Left renal pelvis (tissue), 4 donors: ENCODE measurements around the gene SMC1B. TPM values are rescaled to one million over a fixed set of nuclear protein-coding genes. Genes with fewer than 3 reads are reported as not detected.
"Not testable (repeated sequence)": the region's sequence is repeated elsewhere in the genome, so short reads cannot be mapped to it uniquely, and the experiment has no call there.

Experiments used
- DNase-seq, 4 donors: peaks; one replicate each; pipeline ENCODE4 v3.0.0-alpha.2; 2013; ENCODE audit warnings: low read depth in 4 of 4, low spot score in 3 of 4
- polyA plus RNA-seq, 4 donors: library from polyadenylated mRNA; unstranded; fragments of 120-200 nt; gene quantifications; one replicate each; pipeline ENCODE4 v1.2.1, GENCODE V29; 2013; ENCODE audit not compliant: insufficient read length in 4 of 4

Gene SMC1B
- polyA plus RNA-seq, 4 donors: 0.14 to 0.53 (median 0.19) TPM

DNA sequence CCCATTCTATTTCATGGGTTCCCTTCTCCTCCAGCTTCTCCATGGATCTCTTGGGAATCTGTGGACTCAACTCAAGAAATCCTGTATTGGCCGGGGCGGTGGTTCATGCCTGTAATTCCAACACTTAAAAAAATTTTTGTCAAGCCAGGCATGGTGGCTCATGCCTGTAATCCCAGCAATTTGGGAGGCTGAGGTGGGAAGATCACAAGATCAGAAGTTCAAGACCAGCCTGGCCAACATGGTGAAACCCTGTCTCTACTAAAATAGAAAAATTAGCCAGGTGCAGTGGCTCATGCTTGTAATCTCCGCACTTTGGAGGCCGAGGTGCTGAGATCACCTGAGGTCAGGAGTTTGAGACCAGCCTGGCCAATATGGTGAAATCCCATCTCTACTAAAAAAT is 34.2 kb upstream of the SMC1B start:
- not testable (repeated sequence) for DNase-seq

DNA sequence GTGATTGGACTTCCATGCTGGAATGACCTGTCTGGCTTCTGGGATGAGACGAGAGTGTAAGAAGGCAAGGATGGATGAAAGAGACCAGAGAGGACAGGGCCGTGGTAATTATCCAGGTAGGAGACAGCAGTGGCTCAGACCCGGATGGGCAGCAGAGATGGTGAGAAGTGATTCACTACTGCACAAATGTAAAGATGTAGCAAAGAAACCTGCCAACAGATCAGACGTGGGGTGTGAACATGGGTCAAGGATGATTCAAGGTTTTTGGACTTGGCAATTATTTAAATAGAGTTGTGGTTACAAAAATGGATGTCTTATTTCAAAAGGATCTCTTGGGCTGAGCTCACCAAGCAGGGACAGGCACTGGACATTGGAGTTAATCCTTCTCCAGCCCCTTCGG is 32.8 kb upstream of the SMC1B start:
- DNase-seq: no peak

DNA sequence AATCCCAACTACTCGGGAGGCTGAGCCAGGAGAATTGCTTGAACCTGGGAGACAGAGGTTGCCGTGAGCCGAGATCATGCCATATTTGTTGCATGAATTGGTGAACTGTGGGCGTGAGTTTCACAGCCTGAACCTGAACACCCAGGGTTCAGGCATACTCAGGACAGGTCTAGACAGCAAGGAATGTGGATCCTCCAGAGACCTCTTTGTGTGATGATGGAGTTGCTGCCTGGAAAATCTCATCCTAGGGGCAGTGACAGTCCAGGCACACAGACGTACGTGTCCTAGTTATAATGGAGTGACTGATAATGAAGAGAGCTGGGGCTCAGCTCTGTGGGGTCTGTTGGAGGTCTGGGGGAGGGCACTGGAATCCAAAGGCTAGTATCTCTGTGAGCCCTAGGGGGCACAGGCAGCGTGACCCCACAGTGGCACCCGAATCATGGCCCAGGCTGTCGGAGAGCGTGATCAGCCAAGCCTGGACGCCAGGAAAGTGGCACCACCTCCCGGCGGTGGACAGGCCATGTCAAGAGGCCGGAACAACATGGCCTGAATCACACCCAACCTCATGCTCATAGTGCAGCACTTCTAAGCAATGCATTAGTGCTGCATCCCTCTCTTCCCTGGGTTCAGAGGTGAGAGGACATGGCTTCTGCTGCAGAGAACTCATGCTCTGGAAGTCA is 31.8 kb upstream of the SMC1B start:
- DNase-seq: no peak

DNA sequence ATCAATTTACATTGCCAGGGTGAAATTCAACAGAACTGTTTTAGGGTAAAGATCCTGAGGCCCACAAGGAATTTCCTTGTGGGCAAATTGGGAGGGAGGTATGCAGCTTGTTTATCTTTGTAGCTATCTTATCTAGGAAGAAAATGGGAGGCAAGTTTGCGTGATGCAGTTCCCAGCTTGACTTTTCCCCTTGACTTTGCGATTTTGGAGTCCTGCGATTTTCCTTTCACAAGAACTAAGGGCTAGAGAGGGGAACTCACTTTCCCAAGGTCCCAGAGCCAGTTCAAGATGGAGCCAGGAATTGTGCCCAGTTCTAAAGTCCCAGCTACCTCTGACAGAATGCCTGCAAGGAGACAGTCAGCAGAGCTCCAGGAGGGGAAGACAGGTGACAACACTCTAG is 30.8 kb upstream of the SMC1B start:
- DNase-seq: no peak

DNA sequence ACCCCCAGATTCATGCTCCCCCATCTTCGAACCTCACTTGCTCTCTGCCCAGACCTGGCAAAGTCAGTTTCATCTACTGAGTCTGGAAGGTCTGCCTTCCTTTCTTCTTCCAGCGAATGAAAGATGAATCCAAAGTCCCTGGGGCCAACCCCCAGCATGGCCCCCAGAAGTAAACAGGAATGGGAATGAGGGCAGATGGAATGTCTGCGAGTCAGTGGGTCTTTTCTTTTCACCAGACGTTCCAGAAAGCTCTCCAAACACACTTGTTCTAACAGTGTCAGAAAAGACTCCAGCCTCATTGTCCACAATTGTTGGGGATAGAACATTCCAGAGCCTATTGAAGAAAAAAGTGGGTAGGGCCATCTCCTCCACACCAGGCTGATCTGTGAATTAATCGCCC is 28.7 kb upstream of the SMC1B start:
- DNase-seq: no peak

DNA sequence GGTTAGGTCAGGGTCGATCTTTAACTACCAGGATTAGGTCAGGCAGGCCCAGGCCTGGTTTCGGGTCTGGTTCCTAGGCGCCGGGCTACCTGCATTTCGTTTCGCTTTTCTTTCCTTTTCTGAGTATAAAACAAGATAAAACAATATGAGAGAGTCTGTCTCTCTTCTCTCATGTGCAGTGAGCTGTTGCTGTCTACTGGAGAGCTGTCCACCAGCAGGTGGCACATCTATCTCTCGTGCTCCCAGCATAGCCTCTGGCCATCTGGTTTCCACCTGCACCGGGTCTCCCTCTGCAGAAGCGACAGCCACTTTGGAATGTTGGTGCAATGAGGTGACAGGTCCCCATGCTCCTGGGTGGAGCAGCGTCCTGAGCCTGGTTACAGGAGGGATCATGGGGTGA is 27.7 kb upstream of the SMC1B start:
- DNase-seq: peak in 2 of 4 donors; percentile 35 to 39

DNA sequence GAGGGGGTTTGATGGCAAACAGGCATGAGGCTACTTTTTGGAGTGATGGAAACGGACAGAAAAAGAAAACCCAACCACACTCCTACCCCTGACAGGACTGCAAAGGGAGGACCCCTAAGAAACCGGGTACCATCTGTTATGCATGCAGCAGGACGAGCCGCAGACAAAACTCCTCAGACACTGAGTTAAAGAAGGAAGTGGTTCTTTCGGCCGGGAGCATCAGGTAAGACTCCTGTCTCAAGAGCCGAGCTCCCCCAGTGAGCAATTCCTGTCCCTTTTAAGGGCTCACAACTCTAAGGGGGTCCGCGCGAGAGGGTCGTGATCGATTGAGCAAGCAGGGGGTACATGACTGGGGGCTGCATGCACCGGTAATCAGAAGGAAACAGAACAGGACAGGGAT is 27.3 kb upstream of the SMC1B start:
- not testable (repeated sequence) for DNase-seq

DNA sequence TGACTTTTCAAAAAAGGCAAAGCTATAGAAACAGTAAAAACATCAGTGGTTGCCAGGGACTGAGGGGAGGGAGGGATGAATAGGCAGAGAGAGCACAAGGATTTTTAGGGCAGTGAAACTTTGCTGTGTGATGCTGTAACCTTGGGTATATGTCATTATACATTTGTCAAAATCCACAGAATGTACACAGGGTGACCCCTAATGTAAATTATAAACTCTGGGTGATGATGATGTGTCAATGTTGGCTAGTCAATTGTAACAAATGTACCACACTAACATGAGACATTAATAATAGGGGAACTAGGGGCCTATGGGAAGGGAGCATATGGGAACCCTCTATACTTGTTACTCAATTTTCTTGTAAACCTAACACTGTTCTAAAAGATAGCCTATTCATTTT is 24.9 kb upstream of the SMC1B start:
- DNase-seq: no peak

DNA sequence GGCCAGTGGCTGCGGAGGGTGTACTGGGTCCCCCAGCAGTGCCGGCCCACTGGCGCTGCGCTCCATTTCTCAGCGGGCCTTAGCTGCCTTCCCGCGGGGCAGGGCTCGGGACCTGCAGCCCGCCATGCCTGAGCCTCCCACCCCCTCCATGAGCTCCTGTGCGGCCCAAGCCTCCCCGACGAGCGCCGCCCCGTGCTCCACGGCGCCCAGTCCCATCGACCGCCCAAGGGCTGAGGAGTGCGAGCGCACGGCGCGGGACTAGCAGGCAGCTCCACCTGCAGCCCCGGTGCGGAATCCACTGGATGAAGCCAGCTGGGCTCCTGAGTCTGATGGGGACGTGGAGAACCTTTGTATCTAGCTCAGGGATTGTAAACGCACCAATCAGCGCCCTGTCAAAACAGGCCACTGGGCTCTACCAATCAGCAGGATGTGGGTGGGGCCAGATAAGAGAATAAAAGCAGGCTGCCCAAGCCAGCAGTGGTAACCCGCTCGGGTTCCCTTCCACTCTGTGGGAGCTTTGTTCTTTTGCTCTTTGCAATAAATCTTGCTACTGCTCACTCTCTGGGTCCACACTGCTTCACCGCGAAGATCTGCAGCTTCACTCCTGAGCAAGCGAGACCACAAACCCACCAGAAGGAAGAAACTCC is 23.6 kb upstream of the SMC1B start:
- not testable (repeated sequence) for DNase-seq

DNA sequence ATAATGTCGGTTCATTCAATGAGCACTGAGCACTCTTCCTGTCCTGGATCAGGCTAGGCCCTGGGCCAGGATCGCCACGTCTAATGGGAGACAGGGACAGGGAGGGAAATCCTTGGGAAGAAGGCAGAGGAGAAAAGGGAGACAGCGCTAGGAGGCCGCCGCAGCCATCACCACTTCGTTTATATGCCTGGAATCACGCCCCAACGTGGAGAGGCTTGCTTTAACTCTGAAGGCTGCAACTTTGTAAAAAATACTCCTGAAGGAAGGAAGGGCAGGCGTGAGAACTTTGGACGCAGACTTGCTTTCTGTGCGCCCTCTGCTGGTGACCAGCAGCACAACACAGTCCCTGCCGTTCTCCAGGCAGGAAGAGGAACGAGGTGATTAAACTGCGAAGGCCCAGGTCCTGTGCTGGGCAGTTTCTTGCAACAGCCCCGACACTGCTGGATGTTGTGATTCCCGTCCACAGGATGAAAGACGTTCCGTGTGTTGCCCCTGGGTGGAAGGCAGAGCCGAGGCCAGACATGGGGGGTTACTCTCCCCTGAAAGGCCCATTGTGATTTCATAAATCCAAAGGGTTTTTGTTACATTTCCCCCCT is 22.2 kb upstream of the SMC1B start:
- DNase-seq: peak; percentile 77 to 84 (median 81)

DNA sequence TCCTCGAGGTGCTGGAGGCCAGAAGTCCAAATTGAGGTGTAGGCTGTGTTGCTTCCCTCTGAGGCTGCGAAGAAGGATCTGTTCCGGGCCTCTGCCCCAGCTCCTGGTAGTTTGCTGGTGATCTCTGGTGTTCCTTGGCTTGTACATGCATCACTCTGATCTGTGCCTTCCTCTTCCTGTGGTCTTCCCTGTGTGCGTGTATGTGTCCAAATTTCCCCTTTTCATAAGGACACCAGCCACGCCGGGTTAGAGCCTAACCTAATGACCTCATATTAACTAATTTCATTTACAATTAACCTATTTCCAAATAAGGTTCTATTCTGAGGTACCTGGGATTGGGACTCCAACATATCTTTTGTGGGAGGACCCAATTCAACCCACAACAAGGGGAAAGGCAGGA is 21.6 kb upstream of the SMC1B start:
- DNase-seq: no peak

DNA sequence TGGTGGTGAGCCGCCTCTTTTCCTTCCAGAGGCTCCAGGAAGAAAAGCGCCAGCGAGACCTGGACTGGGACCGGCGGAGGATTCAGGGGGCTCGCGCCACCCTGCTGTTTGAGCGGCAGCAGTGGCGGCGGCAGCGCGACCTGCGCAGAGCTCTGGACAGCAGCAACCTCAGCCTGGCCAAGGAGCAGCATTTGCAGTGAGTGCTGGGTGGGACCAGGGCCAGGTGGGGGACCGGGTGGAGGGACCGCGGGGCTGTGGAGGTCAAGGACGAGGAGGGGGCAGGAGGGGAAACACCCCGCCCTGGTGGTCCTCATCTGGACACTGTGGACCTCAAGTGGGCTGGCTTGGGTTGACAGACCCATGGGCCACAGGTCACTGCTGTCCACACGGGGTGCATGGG is 17.5 kb upstream of the SMC1B start:
- no peak for DNase-seq

DNA sequence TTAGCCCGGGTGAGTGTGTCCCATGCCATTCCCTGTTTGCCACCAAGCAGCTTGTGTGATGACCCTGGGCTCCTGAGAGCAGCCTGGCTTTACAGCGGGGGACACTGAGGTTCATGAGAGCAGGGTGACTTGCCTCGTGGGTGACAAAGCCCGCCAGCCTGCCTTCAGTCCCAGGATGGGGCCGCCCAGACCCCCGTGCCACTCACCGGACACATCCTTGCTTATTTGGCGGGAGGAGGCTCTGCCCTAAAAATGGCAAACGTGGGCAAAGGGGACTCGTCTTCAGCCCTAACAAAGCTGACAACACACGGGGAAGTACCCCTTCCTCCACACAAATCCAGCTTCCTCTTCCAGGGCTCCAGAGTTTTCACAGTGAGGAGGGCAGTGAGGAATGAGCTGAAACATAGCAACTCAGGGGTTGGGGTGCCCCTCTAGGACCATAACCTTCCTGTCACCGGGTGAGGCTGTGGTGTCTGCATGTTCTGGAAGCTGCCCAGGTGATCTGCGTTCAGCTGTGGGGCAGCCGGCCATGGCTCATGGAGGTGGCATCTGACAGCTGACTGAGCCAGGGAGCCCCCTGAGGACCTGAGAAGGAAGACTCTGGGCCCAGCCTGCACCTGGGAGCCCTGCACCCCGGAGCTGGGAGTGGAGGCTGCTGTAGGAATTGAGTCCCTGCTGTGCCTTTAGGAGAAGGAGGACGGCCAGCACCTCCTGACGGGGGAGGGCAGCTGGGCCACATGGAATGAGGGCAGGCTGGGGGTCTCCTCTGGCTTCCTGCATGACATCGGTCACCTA is 16.8 kb upstream of the SMC1B start:
- no peak for DNase-seq

DNA sequence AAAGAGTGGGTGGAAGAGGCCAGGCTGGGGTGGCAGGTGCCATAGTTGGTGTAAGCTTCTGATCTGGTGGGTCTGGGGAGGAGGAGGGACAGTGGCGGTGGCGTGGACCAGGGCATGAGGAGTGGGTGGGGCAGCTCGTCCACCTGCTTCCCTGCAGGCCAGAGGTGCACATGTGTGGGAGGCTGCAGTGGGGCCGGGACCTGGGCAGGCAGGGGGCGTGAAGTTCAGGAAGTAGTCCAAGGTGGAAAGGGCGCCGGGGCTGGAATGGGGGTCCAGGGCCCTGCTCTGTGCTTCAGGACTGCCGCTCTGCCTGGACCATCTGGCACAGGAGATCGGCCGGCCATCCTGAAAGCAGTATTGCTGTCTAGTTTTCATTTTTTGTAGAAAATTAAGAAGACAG is 16.0 kb upstream of the SMC1B start:
- DNase-seq: no peak

DNA sequence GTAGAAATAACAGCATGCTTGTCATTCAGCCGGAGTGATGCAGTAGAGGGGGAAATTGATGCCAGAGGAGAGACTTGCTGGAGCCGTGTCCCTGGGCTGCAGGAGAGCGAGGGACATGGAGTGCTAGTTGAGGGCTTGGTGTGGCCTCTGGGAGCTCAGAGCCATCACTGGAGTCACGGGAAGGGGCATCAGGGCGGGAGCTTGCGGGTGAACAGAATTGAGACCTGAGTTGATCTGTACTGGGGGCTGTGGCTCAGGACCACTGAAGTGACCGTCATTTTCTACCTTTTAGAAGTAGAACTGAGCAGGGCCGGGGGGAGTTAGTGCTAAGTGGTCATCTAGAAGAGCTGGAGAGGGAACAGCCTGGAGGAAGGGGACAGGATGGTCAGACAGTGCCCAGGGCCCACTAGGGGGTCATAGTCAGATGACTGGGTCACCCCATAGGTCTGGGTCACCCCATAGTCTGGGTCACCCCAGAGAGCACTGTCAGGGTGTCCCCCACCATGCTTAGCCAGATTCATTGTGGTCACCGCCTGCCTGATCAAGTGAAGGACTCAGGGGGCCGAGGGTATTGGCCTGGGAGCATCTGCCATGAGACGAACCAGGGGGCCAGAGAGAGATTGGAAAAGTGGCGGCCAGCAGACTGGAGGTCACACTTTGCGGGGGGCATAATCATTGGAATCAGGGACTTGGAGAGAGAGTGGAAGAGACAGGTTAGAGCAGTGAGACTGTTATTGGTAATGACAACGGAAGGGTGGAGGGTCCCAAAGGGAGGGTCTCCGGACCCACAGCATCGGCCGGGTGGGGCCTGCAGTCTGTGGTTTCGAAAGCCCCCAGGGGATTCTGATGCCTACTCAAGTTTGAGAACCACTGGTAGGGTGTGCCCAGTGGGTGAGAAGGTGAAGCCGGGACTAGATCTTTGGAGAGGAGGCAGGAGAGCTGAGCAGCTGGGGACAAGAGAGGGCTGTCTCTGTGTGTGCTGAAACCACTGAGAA is 15.3 kb upstream of the SMC1B start:
- no peak for DNase-seq

DNA sequence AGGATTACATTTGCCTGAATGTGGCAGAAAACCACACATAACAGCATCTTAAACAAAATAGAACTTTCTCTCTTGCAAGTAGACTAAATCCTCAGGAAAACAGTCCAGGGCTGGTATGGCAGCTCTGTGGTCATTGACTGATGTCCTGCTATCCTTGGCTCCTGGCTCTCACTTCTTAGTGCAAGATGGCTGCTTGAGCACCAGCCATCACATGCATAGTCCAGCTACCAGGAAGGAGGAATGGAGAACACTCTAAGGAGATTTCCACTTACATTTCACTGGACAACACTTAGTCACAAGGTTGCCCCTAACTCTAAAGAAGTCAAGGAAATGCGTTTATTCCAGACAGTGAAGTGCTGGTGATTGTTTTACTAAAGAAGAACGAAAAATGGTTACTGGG is 13.7 kb upstream of the SMC1B start:
- DNase-seq: no peak

DNA sequence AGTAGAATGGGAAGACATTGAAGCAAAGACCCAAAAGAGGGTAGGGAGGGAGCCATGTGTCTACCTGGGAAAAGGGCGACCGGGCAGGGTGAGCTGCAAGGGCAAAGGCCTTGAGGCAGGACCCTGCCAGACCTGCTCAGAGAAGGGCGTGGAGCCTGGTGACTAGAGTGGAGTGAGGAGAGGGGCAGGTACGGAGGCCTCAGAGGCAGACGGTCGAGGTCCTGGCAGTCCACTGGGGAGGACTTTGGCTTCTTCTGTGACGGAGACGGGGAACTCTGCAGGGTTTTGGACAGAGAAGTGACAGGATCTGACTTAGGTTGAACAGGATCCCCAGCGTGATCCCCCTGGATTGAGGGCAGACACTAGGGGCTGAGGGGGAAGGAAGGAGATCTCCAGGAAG is 13.0 kb upstream of the SMC1B start:
- DNase-seq: no peak

DNA sequence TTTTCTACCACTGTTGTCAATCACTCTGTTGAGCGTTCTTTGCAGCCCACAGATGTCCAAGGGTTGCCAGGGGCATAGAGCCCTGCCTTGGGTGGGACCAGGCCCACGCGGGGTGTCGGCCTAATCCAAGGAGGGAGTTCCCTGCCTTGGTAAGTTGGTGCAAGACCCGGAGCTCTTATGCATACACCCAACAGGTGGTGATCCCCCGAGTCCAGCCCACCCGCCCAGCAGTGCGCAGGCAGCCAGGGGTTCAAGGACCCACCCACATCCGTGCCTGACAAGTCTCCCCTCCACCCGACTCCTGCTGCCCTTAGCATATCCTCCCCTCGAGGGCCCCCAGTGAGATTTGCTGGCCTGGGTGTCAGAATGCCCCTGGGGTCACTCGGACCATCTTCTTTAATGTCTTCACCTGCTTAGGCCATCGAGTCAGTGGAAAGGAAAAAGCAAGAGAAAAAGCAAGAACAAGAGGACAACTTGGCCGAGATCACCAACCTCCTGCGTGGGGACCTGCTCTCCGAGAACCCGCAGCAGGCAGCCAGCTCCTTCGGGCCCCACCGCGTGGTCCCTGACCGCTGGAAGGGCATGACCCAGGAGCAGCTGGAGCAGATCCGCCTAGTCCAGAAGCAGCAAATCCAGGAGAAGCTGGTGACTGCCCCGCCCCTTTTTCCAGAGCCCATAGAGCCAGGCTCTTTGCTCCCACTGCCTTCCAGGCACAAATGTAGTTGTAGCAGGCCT is 12.3 kb upstream of the SMC1B start:
- DNase-seq: no peak

DNA sequence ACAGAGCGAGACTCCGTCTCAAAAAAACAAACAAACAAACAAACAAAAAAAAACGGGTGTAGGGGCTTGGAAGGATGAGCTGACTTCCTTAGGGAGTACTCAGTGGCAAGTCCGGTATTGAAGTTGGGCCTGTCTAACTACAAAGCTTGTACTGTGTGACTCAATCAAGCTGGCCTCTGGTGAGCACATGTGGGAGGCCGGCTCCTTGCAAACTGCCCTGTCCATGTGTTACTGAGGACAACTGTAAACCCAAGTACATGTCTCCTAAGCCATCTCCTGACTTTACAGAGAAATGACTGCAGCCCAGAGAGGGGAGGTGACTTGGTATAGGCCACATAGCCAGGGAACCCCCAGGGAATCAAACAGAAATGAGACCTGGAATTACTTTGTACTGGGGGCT is 11.7 kb upstream of the SMC1B start:
- DNase-seq: no peak
